Common myeloid progenitor, CD34-positive (primary cell): ENCODE measurements around the gene PLCB3.
A peak's percentile ranks its signal among the peaks of the same experiment; 100 is the strongest.

Source experiments
- CTCF ChIA-PET: fragments of 350-600 bp; sonication (Branson Sonifier 250); formaldehyde crosslinking; loops from one replicate; lab custom pipeline; 2021; ENCODE audit warnings: antibody characterized with exemption; lab: Charles Lee
- POLR2A ChIA-PET: fragments of 350-600 bp; sonication (Branson Sonifier 250); formaldehyde crosslinking; loops from one replicate; lab custom pipeline; 2021; ENCODE audit warnings: antibody characterized with exemption; lab: Charles Lee
- DNase-seq, 3 donors: peaks; one replicate each; pipeline versions ENCODE4 v3.0.0 to v3.0.0-alpha.2; 2013
- H3K27ac ChIP-seq, 2 experiments: 1 replicate in 1 of 2; 2 replicates in 1 of 2; pipeline ENCODE4 v1.7.0; 2013; ENCODE audit warnings: inconsistent platforms in 2 of 2, low read length in 2 of 2, mild to moderate bottlenecking in 2 of 2, low read depth in 1 of 2, moderate library complexity in 1 of 2; ENCODE audit not compliant: severe bottlenecking in 2 of 2, insufficient read depth in 1 of 2, poor library complexity in 1 of 2
- H3K27me3 ChIP-seq, 5 experiments: replicated peaks in 2 of 5; 1 replicate in 3 of 5; 2 replicates in 2 of 5; pipeline versions ENCODE4 v1.6.1 to v1.7.0; 2013; ENCODE audit warnings: low read length in 4 of 5, mild to moderate bottlenecking in 2 of 5, moderate library complexity in 2 of 5, inconsistent platforms in 1 of 5; ENCODE audit not compliant: insufficient read depth in 5 of 5, control insufficient read depth in 4 of 5
- H3K36me3 ChIP-seq, 4 experiments: 1 replicate in 2 of 4; 2 replicates in 2 of 4; pipeline versions ENCODE4 v1.6.1 to v1.7.0; 2013; ENCODE audit warnings: low read length in 3 of 4, control low read depth in 1 of 4, mild to moderate bottlenecking in 1 of 4; ENCODE audit not compliant: control insufficient read depth in 4 of 4, insufficient read depth in 4 of 4
- H3K4me1 ChIP-seq, 4 experiments: 1 replicate in 3 of 4; 2 replicates in 1 of 4; pipeline versions ENCODE4 v1.6.1 to v1.7.1; 2013; ENCODE audit warnings: low read length in 3 of 4, mild to moderate bottlenecking in 3 of 4, control low read depth in 1 of 4, inconsistent platforms in 1 of 4, moderate library complexity in 1 of 4; ENCODE audit not compliant: control insufficient read depth in 4 of 4, insufficient read depth in 4 of 4; ENCODE audit errors: control extremely low read depth in 1 of 4
- H3K4me3 ChIP-seq, 7 experiments: 1 replicate in 4 of 7; 2 replicates in 3 of 7; pipeline versions ENCODE4 v1.5.1 to v1.7.0; 2013; ENCODE audit warnings: mild to moderate bottlenecking in 7 of 7, low read length in 6 of 7, moderate library complexity in 6 of 7, inconsistent platforms in 2 of 7, low read depth in 2 of 7, control low read depth in 1 of 7; ENCODE audit not compliant: insufficient read depth in 4 of 7, control insufficient read depth in 1 of 7; ENCODE audit errors: extremely low read depth in 1 of 7
- H3K9me3 ChIP-seq, 5 experiments: 1 replicate in 4 of 5; 2 replicates in 1 of 5; pipeline versions ENCODE4 v1.6.1 to v1.7.1; 2013; ENCODE audit warnings: low read length in 4 of 5, mild to moderate bottlenecking in 2 of 5, inconsistent platforms in 1 of 5, low read depth in 1 of 5, moderate library complexity in 1 of 5; ENCODE audit not compliant: control insufficient read depth in 4 of 5, insufficient read depth in 2 of 5; ENCODE audit errors: control extremely low read depth in 1 of 5
- WGBS: methylation state at CpG from one replicate; pipeline ENCODE4 v1.1.5; 2013; ENCODE audit not compliant: insufficient coverage; 5-methylcytosine and 5-hydroxymethylcytosine counted together

Gene PLCB3

GRCh38 chr11:64275841-64276240 is 24.5 kb downstream of the PLCB3 start:
- H3K27ac ChIP-seq = no peak overlapping the region
- 100% methylated on average over 1 of the region's 2 CpGs for WGBS
- no peaks in the 10 kb centered on the region for H3K27me3 ChIP-seq
- no peaks in the 10 kb centered on the region for H3K9me3 ChIP-seq
- H3K4me3 ChIP-seq = no peak overlapping the region
- H3K4me1 ChIP-seq = peaks cover 0 to 15% (median 10%) of the 10 kb centered on the region in 4 experiments
- no peak for DNase-seq
- CTCF ChIA-PET = interaction anchor here (0.8 to 4.8 kb wide), 3 partner anchors 25 to 72 kb away, joined by 3 to 19 read pairs (median 4); partner anchors contain the start of gene CATSPERZ
- peaks cover 4 to 29% (median 22%) of the 10 kb centered on the region in 4 experiments for H3K36me3 ChIP-seq
- POLR2A ChIA-PET = interaction anchor here (0.6 kb wide), 2 partner anchors 21 to 1618 kb away, joined by 3 to 5 read pairs; no protein-coding TSS in a partner anchor

DNA sequence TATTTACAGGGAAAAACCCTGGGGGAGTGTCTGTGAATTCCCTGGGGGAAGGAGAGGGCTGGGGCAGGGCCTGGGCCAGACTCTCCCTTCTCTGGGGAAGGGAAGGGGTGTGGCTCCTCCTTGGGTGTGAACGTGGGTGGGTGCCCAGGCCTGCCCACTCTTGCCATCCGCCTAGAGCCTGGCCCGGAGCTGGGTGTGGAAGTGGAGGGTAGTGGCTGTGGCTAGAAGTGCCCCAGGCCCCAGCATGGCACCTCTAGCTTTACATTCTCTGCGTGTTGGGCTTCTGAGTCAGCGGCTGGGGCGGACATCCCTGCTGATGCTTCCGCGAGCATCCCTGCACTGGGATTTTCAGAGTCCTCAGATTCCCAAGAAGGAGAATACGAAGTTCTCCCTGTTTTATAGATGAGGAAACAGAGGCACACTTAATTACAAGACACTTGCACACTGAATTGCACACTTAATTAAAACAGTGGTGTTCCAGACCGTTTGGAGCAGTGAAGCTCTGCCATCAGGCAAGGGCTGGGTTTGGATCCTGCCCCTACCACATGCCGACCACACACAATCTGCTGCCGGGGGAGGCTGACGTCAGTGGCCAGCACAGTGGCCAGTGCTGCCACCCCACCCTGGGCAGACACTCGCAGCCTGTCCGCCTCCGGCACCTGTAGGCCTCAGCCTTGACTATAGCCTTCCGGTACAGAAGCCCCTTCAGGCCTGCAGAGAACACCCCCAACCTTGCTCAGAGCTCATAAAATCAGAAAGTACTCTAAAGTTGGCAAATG is 25.5 kb downstream of the PLCB3 start:
- no peak for DNase-seq
- Histone ChIP-seq H3K4me3 (no peak overlapping the region), H3K4me1 (peaks cover 0 to 9% (median 5%) of the 10 kb centered on the region in 4 experiments), H3K36me3 (peaks cover 4 to 33% (median 24%) of the 10 kb centered on the region in 4 experiments), H3K27ac (no peak overlapping the region), H3K9me3 (no peaks in the 10 kb centered on the region), H3K27me3 (no peaks in the 10 kb centered on the region)
- ChIA-PET POLR2A (no interaction called here), CTCF (interaction anchor here (0.6 to 4.8 kb wide), 7 partner anchors 9 to 48 kb away, joined by 3 to 19 read pairs (median 3); partner anchors contain the start of genes CATSPERZ and GPR137)
- WGBS = 99% methylated on average over 14 of the region's 17 CpGs

DNA sequence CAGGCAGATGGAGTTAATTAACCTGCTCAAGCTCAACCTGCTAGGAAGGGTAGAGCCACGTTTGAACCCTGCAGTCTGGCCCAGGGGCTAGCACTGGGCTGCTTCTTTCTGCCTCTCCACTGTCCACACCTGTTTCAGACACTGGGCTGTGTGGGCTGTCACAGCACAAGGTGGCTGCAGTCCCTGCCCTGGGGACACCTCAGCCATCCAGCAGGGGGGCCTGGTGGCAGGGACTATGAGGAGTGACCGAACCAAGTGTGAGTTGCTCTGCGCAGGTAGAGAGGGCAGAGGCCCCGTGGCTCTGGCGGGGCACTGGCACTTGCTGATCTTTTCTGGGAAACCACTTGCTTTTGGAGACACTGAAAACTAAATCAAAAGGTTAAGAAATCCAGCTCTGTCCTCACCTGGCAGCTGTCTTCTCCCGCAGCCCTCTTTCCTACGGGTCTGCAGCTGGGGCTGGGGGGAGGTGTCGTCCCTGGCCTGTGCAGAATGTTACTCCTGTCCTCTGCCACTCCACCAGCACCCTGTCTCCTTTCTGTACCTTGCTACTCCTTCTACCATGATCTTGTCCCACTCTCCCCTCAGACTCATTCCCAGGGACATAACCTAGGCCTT is 27.4 kb downstream of the PLCB3 start:
- peaks cover 0 to 5% (median under 1%) of the 10 kb centered on the region in 4 experiments for H3K4me1 ChIP-seq
- no peaks in the 10 kb centered on the region for H3K9me3 ChIP-seq
- no peak overlapping the region for H3K4me3 ChIP-seq
- ChIA-PET POLR2A (no interaction called here), CTCF (interaction anchor here (0.7 to 4.8 kb wide), 4 partner anchors 11 to 54 kb away, joined by 3 to 19 read pairs (median 4); partner anchors contain the start of gene CATSPERZ)
- no peak for DNase-seq
- H3K36me3 ChIP-seq = peaks cover 6 to 33% (median 24%) of the 10 kb centered on the region in 4 experiments
- no peak overlapping the region for H3K27ac ChIP-seq
- 93% methylated on average over 8 of the region's 8 CpGs for WGBS
- H3K27me3 ChIP-seq = no peaks in the 10 kb centered on the region

DNA sequence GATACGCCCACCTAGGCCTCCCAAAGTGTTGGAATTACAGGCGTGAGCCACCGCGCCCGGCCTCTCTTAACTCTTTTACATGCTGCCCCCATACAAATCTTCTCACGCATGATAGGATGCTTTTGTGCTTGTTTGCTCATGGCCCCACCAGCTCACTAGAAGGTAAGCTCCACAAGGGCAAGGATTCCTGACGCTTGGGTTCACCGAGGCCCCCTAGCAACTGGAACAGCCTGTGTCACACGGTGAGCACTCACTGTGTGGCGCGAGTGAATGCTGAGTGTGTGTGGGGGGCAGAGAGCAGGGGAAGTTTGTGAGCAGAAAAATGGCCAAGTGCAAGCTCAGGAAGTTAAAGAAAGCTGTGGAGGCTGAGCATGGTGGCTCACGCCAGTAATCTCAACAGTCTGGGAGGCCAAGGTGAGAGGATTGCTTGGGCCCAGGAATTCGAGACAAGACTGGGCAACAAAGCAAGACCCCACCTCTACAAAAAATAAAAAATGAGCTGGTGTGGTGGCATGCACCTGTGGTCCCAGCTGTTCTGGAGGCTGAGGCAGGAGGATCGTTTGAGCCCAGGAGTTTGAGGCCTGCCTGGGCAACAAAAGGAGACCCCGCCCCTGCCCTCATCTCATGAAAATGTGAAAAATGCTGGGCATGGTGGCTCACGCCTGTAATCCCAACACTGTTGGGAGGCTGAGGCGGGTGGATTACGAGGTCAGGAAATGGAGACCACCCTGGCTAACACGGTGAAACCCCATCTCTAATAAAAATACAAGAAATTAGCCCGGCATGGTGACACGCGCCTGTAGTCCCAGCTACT is 30.8 kb downstream of the PLCB3 start:
- CTCF ChIA-PET = interaction anchor here (0.6 to 6.4 kb wide), 5 partner anchors 11 to 122 kb away, joined by 3 to 42 read pairs (median 3); partner anchors contain the start of gene CATSPERZ
- no peak for DNase-seq
- Histone ChIP-seq H3K9me3 (no peaks in the 10 kb centered on the region), H3K27ac (no peak overlapping the region), H3K36me3 (peaks cover 4 to 26% (median 12%) of the 10 kb centered on the region in 4 experiments), H3K4me1 (peaks cover 0 to 21% (median 20%) of the 10 kb centered on the region in 4 experiments), H3K27me3 (no peaks in the 10 kb centered on the region), H3K4me3 (no peak overlapping the region)
- 98% methylated on average over 15 of the region's 22 CpGs for WGBS
- POLR2A ChIA-PET = interaction anchor here (0.7 kb wide), 1 partner anchor 45 kb away, joined by 6 read pairs; no protein-coding TSS in a partner anchor

DNA sequence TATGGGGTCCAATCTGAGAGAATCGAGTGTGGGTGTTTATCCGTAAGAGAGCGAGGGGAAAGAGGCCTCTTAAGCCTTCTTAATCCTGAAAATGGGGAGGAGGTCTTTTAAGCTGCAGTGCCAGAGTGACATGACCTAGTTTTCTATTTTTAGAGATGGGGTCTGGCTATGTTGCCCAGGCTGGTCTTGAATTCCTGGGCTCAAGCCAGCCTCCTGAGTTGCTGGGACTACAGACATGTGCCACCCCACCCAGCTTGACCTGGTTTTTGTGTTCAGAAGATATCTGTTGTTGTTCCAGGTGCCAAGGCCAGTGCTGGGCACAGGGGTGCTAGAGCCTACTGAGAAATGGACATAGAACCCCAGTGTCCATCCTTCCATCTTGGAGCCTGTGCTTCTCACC is 31.8 kb downstream of the PLCB3 start:
- peaks cover 0 to 21% (median 20%) of the 10 kb centered on the region in 4 experiments for H3K4me1 ChIP-seq
- no peaks in the 10 kb centered on the region for H3K9me3 ChIP-seq
- peak overlapping the region; percentile 28 to 99 for H3K27ac ChIP-seq

More for the DNA sequence above, 31.8 kb downstream of the PLCB3 start:
- 100% methylated on average over 3 of the region's 3 CpGs for WGBS
- no peak for DNase-seq
- Histone ChIP-seq H3K4me3 (no peak overlapping the region), H3K27me3 (no peaks in the 10 kb centered on the region), H3K36me3 (peaks cover 4 to 21% (median 9%) of the 10 kb centered on the region in 4 experiments)
- POLR2A ChIA-PET = interaction anchor here (2.9 kb wide), 1 partner anchor 13 kb away, joined by 30 read pairs; no protein-coding TSS in a partner anchor
- CTCF ChIA-PET = interaction anchor here (0.6 to 6.4 kb wide), 8 partner anchors 9 to 123 kb away, joined by 3 to 42 read pairs (median 6); partner anchors contain the start of genes CATSPERZ, FERMT3 and PLCB3
